ENCODE data around the gene PGM3. TPM values are rescaled to one million over a fixed set of nuclear protein-coding genes. Genes with fewer than 3 reads are reported as not detected.
A peak's percentile ranks its signal among the peaks of the same experiment; 100 is the strongest.

PGM3 gene
- total RNA-seq, 2 experiments from 2014 or later = 12.3 to 14.1 TPM

DNA sequence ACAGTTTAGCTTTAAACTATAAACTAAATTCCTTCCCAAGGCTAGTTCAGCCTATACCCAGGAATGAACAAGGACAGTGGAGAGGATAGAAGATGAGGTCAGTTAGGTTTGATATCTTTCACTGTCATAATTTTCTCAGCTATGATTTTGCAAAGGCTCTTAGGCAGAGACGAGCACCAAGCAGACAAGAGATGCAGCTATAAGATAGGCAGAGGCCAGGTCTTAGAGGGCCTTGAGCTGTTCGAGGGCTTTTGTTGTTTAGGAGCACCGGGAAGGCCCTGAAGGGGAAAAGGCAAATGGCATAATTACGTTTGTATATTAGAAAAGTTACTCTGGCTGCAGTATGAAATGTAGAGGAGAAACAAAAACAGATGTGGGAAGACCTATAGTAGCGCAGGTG, 65.8 kb downstream of the PGM3 start:
- ChIA-PET CTCF (no interaction called here), POLR2A (no interaction called here)
- Mint-ChIP-seq H3K4me1 (no peaks in the 10 kb centered on the region), H3K9me3 (no peaks in the 10 kb centered on the region), H3K27me3 (no peaks in the 10 kb centered on the region), H3K4me3 (no peak overlapping the region), H3K36me3 (ENCODE audit: low read depth) (peaks cover 37% of the 10 kb centered on the region), H3K27ac (no peak overlapping the region)
- DNase-seq = no peak

DNA sequence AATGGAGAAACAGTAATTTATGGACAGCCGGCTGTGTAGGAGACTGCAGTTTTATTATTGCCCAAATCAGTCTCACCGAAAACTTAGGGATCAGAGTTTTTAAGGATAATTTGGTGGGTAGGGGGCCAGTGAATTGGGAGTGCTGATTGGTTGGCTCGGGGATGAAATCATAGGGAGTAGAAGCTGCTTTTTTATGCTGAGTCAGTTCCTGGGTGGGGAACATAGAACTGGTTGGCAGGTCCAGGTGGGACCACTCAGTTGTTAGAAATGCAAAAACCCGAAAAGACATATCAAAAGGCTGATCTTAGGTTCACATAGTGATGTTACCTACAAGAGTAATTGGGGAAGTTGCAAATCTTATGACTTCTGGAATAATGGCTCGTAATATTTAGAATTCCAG, 66.3 kb downstream of the PGM3 start:
- ChIA-PET POLR2A (no interaction called here), CTCF (no interaction called here)
- Mint-ChIP-seq H3K4me3 (no peak overlapping the region), H3K9me3 (no peaks in the 10 kb centered on the region), H3K4me1 (no peaks in the 10 kb centered on the region), H3K27ac (no peak overlapping the region), H3K27me3 (no peaks in the 10 kb centered on the region), H3K36me3 (ENCODE audit: low read depth) (peaks cover 33% of the 10 kb centered on the region)
- DNase-seq = no peak

DNA sequence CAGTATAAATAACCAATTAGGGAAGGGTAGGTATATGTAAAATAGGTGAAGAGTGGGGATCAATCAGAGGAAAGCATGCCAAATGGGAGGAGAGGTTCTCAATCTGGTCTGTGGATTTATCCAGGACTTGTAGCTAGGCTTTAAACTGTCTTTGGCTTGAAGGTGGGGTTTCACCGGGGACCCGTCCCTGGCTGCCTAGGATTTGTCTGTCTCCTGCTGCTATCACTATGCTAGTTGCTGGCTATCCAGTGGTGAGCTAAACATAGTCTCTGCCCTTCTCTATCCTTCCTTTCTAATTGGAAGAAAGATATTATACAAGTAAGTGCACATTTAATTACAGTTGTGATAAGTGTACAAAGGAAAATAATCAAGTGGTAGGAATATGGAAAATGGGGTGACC, 66.8 kb downstream of the PGM3 start:
- DNase-seq = no peak
- H3K27me3 Mint-ChIP-seq = no peaks in the 10 kb centered on the region
- H3K36me3 Mint-ChIP-seq (ENCODE audit: low read depth) = peaks cover 33% of the 10 kb centered on the region
- H3K9me3 Mint-ChIP-seq = no peaks in the 10 kb centered on the region
- H3K4me1 Mint-ChIP-seq = no peaks in the 10 kb centered on the region
- POLR2A ChIA-PET = no interaction called here
- peak overlapping the region; percentile 42 for H3K27ac Mint-ChIP-seq
- CTCF ChIA-PET = no interaction called here
- H3K4me3 Mint-ChIP-seq = no peak overlapping the region

DNA sequence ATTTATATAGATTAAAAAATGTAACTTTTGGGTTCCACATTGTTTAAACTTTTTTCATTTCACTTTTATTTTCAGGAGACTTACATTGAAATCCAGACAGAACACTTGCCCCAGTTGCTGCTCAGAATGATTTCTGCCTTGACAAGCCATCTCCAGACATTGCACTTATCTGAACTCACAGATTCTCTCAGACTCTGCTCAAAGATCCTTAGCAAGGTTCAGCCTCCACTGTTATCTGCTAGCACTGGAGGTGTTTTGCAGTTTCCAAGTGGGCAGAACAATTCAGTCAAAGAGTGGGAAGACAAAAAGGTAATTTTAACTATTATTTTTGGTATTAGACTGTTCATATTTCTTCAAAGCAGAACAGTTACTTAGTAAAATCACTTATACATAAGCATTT, 67.6 kb downstream of the PGM3 start:
- Mint-ChIP-seq H3K4me1 (no peaks in the 10 kb centered on the region), H3K27me3 (no peaks in the 10 kb centered on the region), H3K36me3 (ENCODE audit: low read depth) (peaks cover 32% of the 10 kb centered on the region), H3K9me3 (no peaks in the 10 kb centered on the region), H3K4me3 (no peak overlapping the region), H3K27ac (no peak overlapping the region)
- POLR2A ChIA-PET = no interaction called here
- DNase-seq = no peak
- CTCF ChIA-PET = no interaction called here

DNA sequence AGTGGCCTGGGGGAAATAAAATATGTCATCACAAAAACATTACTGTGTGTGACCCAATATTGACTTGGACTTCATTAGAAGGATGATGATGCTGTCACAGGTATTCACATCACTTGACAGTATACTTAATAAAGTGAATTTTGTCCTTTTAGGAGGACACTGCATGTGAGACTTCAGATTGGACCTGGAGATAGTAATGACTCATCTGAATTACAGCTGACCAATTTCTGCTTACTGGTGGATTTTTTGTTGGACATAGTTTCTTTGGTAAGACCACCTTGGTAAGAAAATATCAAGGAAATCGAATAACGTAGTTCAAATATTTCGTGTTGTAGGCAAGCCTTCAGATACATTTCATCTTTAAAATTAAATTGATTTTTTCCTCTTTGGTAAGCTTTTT, 68.5 kb downstream of the PGM3 start:
- Mint-ChIP-seq H3K4me3 (no peak overlapping the region), H3K27ac (no peak overlapping the region), H3K4me1 (no peaks in the 10 kb centered on the region), H3K9me3 (no peaks in the 10 kb centered on the region), H3K36me3 (ENCODE audit: low read depth) (peaks cover 29% of the 10 kb centered on the region), H3K27me3 (no peaks in the 10 kb centered on the region)
- POLR2A ChIA-PET = no interaction called here
- no peak for DNase-seq
- CTCF ChIA-PET = no interaction called here

DNA sequence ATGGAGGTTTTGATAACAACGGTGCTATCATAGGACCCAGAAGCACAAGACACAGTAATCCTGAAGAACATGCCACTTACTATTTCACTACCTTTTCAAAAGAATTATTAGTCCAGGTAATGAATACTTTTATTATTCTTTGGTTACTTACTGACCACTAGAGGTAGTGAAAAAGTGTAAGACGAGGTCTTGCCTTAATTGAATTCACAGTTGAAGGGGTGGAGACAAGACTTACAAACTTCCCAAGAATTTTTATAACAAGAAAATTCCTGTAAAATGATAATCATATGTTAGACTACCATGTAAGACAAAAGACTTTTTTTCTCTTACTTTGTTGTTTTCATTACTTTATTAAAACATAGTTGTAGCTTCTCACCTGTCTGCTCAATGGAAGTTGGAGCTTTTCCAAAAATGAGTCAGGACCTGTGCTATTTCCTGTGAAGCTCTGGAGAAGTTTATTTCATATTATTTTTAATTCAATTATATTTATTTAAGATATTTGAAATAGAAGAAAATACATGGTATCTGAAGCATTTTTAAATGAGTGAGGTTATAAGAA, 73.2 kb downstream of the PGM3 start:
- Mint-ChIP-seq H3K27ac (no peak overlapping the region), H3K36me3 (ENCODE audit: low read depth) (peaks cover 12% of the 10 kb centered on the region), H3K4me3 (no peak overlapping the region), H3K4me1 (no peaks in the 10 kb centered on the region), H3K27me3 (no peaks in the 10 kb centered on the region), H3K9me3 (no peaks in the 10 kb centered on the region)
- POLR2A ChIA-PET = no interaction called here
- no peak for DNase-seq
- CTCF ChIA-PET = interaction anchor here (0.9 to 1.2 kb wide), 2 partner anchors 15 to 55 kb away, joined by 3 read pairs; partner anchors contain the start of gene UBE3D

DNA sequence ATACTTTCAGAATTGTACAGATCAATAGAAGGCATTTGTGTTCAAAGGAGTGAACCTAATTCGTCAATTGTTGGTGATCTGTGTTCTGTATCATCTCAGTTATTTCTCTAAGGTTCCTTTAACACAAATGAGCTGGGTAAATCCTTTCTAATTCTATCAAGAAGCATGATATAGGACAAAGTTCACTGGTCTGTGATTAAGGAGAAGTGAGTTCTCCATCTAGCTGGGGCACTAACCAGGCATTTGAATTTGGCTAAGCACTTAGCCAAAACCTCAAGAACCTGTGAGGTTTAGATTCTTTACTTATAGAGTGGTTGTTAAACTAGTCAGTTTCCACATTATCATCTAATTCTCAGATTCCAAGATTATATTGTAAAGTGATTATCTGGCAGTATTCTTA, 75.3 kb downstream of the PGM3 start:
- Mint-ChIP-seq H3K27ac (no peak overlapping the region), H3K36me3 (ENCODE audit: low read depth) (peaks cover 1% of the 10 kb centered on the region), H3K4me1 (no peaks in the 10 kb centered on the region), H3K27me3 (no peaks in the 10 kb centered on the region), H3K9me3 (no peaks in the 10 kb centered on the region), H3K4me3 (no peak overlapping the region)
- CTCF ChIA-PET = interaction anchor here (1.1 to 1.7 kb wide), 2 partner anchors 9 to 189 kb away, joined by 3 read pairs; no protein-coding TSS in a partner anchor
- no peak for DNase-seq
- POLR2A ChIA-PET = no interaction called here

Other genes with a start within 250 kb of the PGM3 start
- 1 to 10 TPM; 4.0 to 4.2 TPM for gene UBE3D, start 127.4 kb downstream of the PGM3 start, total RNA-seq
- 10 to 100 TPM; 15.4 to 18.5 TPM for gene DOP1A, start 125.6 kb downstream of the PGM3 start, total RNA-seq
- gene RWDD2A, start 92 bp upstream of the PGM3 start, total RNA-seq = 1 to 10 TPM; 1.4 to 1.6 TPM
- gene ME1, start 237.8 kb upstream of the PGM3 start, total RNA-seq = not detected

All from activated CD4-positive, alpha-beta T cell treated with anti-CD3 and anti-CD28 coated beads, Interleukin-2, amount 10 ng/mL, durations not matched to agents 7 days and 5 days (primary cell).